GM23338 (cell line): ENCODE measurements around the gene SORL1.

ENCODE experiments used
- EZH2 ChIP-seq: fragments of 200-600 bp; sonication (generic); IDR thresholded peaks from one replicate; pipeline ENCODE4 v1.8.0; 2017; ENCODE audit warnings: antibody characterized with exemption, mild to moderate bottlenecking, low read depth; ENCODE audit not compliant: unreplicated experiment
- TF ChIP-seq, protein P1 (sequence below), 2 experiments: fragments of 200-600 bp in 1 of 2; sonication (generic) in 1 of 2; conservative IDR thresholded peaks; 2 replicates each; pipeline versions ENCODE4 v1.5.1 to v1.6.1; 2016 to 2017; ENCODE audit warnings: antibody characterized with exemption in 2 of 2, low read depth in 2 of 2, mild to moderate bottlenecking in 2 of 2, moderate library complexity in 1 of 2

DNA sequence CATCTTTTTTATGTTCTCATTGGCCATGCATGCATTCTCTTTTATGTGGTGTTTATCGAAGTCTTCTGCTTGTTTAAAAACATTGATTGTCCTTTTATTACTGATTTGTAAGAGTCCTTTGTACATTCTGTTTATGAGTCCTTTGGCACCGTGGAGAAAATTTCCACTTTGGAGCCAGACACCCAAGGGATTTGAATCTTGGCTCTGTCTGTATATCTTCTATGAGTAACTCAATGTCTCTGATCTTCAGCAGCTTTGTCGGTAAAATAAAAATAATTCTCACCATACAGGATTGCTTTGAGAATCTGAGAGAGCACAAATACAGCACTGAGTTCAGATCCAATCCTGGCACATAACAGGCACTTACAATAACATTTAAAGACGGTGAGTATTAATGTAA lies 12.8 kb upstream of the SORL1 start:
- TF ChIP-seq EZH2 = no peak
- TF ChIP-seq, protein P1, sequence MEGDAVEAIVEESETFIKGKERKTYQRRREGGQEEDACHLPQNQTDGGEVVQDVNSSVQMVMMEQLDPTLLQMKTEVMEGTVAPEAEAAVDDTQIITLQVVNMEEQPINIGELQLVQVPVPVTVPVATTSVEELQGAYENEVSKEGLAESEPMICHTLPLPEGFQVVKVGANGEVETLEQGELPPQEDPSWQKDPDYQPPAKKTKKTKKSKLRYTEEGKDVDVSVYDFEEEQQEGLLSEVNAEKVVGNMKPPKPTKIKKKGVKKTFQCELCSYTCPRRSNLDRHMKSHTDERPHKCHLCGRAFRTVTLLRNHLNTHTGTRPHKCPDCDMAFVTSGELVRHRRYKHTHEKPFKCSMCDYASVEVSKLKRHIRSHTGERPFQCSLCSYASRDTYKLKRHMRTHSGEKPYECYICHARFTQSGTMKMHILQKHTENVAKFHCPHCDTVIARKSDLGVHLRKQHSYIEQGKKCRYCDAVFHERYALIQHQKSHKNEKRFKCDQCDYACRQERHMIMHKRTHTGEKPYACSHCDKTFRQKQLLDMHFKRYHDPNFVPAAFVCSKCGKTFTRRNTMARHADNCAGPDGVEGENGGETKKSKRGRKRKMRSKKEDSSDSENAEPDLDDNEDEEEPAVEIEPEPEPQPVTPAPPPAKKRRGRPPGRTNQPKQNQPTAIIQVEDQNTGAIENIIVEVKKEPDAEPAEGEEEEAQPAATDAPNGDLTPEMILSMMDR (conservative IDR thresholded peaks at IDR 0.05; ENCODE audit: low read depth in 2 of 2) = no peak
